Osteocyte (in vitro differentiated cells): ENCODE data around the gene MMP20. TPM values are rescaled to one million over a fixed set of nuclear protein-coding genes. Genes with fewer than 3 reads are reported as not detected.
A peak's percentile ranks its signal among the peaks of the same experiment; 100 is the strongest.

Experiments used
- DNase-seq: peaks from one replicate; pipeline ENCODE4 v3.0.0; 2021; ENCODE audit warnings: mixed read lengths; ENCODE audit not compliant: unreplicated experiment; ENCODE audit errors: extremely low spot score
- H3K27ac Mint-ChIP-seq: one replicate; pipeline ENCODE4 v1.8.0; 2021; ENCODE audit warnings: mild to moderate bottlenecking, mixed read lengths; ENCODE audit not compliant: unreplicated experiment
- H3K27me3 Mint-ChIP-seq: one replicate; pipeline ENCODE4 v1.8.0; 2021; ENCODE audit warnings: mixed read lengths; ENCODE audit not compliant: unreplicated experiment
- H3K36me3 Mint-ChIP-seq: one replicate; pipeline ENCODE4 v1.8.0; 2021; ENCODE audit warnings: mixed read lengths; ENCODE audit not compliant: unreplicated experiment
- H3K4me1 Mint-ChIP-seq: one replicate; pipeline ENCODE4 v1.8.0; 2021; ENCODE audit warnings: mixed read lengths; ENCODE audit not compliant: unreplicated experiment
- H3K4me3 Mint-ChIP-seq: one replicate; pipeline ENCODE4 v1.8.0; 2021; ENCODE audit warnings: mild to moderate bottlenecking, moderate library complexity, mixed read lengths; ENCODE audit not compliant: unreplicated experiment
- H3K9me3 Mint-ChIP-seq: one replicate; pipeline ENCODE4 v1.8.0; 2021; ENCODE audit warnings: mixed read lengths; ENCODE audit not compliant: unreplicated experiment
- total RNA-seq: library from RNA; stranded (reverse); gene quantifications from 2 replicates; pipeline ENCODE4 v1.2.1, GENCODE V29; 2021
- TF ChIP-seq, protein P1 (sequence below): fragments of 200-600 bp; sonication (generic); IDR thresholded peaks from 2 replicates; pipeline ENCODE4 v1.5.0; 2021; ENCODE audit warnings: antibody characterized with exemption, mild to moderate bottlenecking, moderate library complexity

Gene MMP20
- total RNA-seq, 1 donor from 2014 or later, result not detected

DNA sequence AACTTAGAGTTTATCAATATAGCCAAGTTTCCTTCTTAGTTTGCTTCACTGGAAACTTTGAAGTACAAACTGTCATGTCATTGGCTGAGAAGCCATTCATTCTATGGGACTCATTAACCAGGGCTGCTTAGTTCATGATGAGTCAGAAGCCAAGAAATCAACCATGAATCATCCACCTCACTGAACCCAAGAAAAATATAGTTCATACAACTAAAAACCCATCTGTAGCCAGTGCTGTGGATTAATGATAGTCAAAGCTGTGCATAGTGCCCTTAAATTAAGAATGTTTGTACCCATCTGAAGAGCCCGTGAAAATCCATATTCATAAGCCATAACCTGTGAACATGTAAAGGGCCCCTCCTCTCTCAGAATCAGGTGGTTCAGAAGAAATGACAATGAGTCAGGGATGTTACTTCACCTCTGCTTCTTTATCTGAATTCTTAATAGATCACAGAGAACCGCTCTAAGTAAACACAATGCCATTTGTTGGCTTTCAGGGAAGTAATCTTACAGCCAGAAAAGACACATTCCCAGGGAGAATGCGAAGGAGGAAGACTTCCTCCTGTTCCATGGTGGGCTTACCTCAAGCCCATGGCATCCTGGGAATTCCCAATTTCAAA, 25.4 kb downstream of the MMP20 start:
- Mint-ChIP-seq H3K27ac (peak overlapping the region; percentile 64), H3K36me3 (no peaks in the 10 kb centered on the region), H3K27me3 (no peaks in the 10 kb centered on the region), H3K4me3 (no peak overlapping the region), H3K9me3 (no peaks in the 10 kb centered on the region), H3K4me1 (peaks cover 30% of the 10 kb centered on the region)
- TF ChIP-seq, protein P1, sequence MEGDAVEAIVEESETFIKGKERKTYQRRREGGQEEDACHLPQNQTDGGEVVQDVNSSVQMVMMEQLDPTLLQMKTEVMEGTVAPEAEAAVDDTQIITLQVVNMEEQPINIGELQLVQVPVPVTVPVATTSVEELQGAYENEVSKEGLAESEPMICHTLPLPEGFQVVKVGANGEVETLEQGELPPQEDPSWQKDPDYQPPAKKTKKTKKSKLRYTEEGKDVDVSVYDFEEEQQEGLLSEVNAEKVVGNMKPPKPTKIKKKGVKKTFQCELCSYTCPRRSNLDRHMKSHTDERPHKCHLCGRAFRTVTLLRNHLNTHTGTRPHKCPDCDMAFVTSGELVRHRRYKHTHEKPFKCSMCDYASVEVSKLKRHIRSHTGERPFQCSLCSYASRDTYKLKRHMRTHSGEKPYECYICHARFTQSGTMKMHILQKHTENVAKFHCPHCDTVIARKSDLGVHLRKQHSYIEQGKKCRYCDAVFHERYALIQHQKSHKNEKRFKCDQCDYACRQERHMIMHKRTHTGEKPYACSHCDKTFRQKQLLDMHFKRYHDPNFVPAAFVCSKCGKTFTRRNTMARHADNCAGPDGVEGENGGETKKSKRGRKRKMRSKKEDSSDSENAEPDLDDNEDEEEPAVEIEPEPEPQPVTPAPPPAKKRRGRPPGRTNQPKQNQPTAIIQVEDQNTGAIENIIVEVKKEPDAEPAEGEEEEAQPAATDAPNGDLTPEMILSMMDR, result no peak
- no peak for DNase-seq

DNA sequence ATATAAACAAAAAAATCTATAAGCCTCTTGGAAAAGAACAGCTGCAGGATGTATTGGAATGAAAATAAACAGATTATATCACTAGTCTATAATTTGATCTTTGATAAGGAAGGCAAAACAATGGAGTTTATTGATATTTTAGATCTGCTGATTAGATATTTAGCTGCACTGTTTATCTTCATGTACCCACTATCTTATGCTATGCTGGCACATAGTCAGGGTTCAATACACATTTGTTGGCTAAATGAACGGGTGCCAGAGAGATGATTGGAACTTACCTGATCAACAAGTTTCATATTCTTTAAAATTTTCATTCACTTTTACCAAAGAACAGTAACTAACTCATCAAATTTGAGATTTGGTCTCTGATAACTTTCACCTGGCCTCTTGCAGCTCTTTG, 26.9 kb downstream of the MMP20 start:
- Mint-ChIP-seq H3K36me3 (no peaks in the 10 kb centered on the region), H3K27ac (no peak overlapping the region), H3K4me3 (no peak overlapping the region), H3K9me3 (no peaks in the 10 kb centered on the region), H3K4me1 (peaks cover 24% of the 10 kb centered on the region), H3K27me3 (no peaks in the 10 kb centered on the region)
- DNase-seq, result no peak
- TF ChIP-seq, protein P1, result no peak

DNA sequence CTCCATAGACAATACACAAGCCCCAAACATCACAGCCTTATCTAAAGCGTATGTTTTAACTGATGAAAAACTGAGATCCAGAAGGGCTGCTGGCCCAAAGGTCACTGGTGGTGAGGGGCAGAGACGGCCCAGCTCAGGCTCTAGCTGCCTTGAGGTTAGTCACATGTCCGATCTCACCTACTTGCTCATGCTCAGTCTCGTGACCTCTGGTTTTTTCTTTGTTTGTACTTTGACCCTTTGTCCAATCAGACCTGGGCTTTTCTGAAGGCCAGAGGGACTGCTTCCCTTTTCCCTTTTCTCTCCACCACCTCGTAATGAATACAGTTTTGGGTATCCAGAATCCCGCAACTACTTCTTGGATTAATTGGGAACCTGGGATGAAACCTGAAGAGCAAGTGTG, 28.6 kb downstream of the MMP20 start:
- H3K4me1 Mint-ChIP-seq, result peaks cover 19% of the 10 kb centered on the region
- TF ChIP-seq, protein P1, result no peak
- no peak overlapping the region for H3K27ac Mint-ChIP-seq
- H3K27me3 Mint-ChIP-seq, result no peaks in the 10 kb centered on the region
- H3K36me3 Mint-ChIP-seq, result no peaks in the 10 kb centered on the region
- DNase-seq, result no peak
- no peaks in the 10 kb centered on the region for H3K9me3 Mint-ChIP-seq
- H3K4me3 Mint-ChIP-seq, result no peak overlapping the region

DNA sequence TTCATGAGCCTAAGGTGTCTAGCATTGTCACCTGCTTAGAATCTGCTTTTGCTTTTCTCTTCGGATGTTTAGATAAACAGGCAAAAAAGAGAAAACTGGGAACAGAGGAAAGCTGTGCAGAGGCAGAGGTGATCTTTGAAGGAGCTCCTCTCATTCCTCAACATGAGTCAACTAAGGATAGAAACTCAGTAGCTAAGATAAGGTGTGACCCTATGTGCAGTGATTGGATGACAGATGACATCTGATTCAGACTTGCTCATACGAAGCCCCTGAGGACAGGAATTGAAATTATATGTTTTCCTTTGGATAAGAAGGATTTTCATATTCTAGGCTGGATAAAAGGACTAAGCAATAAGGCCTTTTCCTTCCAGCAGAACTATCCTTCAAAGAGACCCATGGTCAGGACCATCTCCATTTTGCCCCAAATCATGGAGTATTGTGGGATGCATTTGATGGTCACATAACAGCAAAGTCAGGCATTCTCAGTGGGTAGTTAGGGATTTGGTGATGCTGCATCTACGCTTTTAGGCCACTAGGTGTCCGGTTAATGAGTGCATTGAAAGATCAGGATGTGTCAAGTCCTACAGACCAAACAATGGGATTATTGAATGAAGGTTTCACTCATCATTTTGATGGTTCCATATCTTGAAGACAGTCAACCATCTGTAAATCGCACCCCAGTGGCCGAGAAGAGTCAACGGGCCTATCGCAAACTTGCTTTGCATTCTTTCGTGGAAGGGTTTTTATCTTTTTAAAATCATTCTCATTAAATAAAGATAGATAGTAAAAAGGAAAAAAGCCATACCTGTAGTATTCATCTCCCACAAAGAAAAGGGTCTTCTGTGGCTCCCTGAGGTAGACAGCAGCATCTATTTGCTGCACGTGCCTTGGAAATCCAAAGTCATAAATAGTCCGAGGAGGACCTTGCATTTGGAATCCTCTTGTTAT, 32.2 kb downstream of the MMP20 start:
- H3K27me3 Mint-ChIP-seq, result no peaks in the 10 kb centered on the region
- H3K4me3 Mint-ChIP-seq, result no peak overlapping the region
- TF ChIP-seq, protein P1, result peak; percentile 51
- no peaks in the 10 kb centered on the region for H3K36me3 Mint-ChIP-seq
- DNase-seq, result no peak
- H3K27ac Mint-ChIP-seq, result no peak overlapping the region
- no peaks in the 10 kb centered on the region for H3K4me1 Mint-ChIP-seq
- peaks cover 5% of the 10 kb centered on the region for H3K9me3 Mint-ChIP-seq

DNA sequence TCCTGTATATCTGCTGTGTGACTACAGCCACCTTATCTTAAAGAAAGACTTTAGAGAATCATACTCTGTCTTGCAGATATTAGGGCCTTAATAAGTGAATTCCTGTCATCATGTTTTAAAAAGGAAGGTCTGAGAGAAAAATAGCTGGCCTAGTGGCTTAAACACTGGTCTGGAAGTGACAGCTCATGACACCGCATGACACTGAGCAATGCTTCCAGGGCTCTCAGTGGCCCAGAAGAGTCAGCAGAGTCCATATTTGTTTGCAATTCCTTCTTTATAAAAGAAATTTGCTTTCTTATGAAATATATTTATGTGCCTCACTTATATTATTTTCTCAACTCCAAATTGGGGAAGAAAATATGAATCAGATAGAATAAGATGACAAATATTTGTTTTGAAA, 33.0 kb downstream of the MMP20 start:
- no peak overlapping the region for H3K27ac Mint-ChIP-seq
- H3K4me1 Mint-ChIP-seq, result no peaks in the 10 kb centered on the region
- no peaks in the 10 kb centered on the region for H3K36me3 Mint-ChIP-seq
- peaks cover 11% of the 10 kb centered on the region for H3K9me3 Mint-ChIP-seq
- TF ChIP-seq, protein P1, result no peak
- DNase-seq, result no peak
- H3K4me3 Mint-ChIP-seq, result no peak overlapping the region
- no peaks in the 10 kb centered on the region for H3K27me3 Mint-ChIP-seq
